ENCODE measurements around the gene INSYN2B.

DNA sequence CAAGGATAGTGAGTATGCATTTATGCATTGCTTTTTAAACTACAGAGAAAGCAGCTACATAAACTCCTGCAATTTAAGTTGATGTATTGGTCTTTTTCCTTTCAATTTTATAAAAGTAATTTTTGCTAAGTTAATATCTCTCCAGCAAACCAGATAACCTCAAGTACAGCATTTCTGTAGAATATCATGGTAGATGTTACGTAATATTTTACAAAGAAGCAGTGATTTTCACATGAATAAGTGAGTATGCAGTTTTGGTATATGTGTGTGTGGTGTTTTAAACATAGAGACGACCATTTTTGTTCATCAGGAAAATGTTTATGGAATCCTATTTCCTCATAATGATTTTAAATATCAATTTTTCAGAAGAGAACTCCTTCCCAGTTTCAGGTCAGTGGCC lies 118.9 kb downstream of the INSYN2B start:
- TF ChIP-seq CTCF (conservative IDR thresholded peaks at IDR 0.05; ENCODE audit: low read depth, low read length) (no peak), EZH2 (IDR thresholded peaks at IDR 0.05; ENCODE audit: low read length, unreplicated experiment) (no peak), EZH2phosphoT487 (IDR thresholded peaks at IDR 0.05; ENCODE audit: borderline replicate concordance, low read length) (no peak)
